HG03159 (cell line): ENCODE measurements around the gene MLC1.

Experiments
- ATAC-seq: cut with Tn5 transposase; IDR thresholded peaks from one replicate; pipeline ENCODE4 v1.9.1; 2021; ENCODE audit warnings: mild to moderate bottlenecking, moderate library complexity; ENCODE audit not compliant: unreplicated experiment

Gene MLC1

DNA sequence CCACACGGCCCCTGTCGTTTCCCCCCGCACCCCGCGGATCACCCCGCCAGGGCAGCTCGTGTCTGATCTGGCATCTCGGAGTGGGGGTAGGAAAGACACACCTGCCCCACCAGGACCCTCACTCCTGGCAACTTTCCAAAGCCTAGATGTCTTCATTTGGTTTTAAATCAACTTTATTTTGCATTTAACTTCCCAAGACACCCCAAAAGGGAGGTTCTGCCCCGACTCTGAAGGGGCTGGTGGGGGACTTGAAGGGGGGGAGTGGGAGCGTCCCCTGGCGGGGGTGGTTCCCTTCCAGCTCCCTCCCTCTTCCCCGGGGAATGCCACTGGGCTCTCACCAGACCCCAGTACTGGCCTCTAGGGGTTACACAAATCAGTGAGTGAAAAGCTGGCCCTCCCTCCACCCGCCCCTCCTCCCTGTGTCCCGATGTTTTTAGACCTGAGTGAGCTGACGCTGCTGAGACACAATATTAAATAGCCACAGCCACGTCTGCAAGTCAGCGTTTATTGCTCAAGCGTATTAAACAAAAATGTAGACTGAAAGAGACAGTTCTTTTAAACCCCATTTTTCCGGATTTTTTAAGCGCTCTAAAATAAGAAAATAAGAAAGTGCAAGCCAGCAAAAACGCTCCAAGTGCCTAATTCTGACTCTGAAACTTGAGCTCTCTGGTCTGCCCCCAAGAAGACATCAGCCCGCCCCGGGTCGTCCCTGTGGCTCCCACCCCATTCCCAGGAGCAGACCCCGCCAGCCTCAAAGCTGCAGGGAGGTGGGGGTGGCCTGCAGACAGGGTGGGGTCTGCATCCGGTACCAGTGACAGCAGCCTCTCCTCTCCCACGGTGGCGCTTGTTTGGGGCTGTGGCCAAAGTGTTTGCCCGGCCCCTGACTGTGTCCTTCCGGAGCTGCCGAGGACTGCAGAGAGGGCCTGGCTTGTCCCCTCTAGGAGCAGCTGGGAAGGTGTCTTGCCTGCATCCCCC, 26.0 kb downstream of the MLC1 start:
- no peak for ATAC-seq

GRCh38 chr22:50058061-50058905, 26.9 kb downstream of the MLC1 start, which contains the start of gene TTLL8:
TTLL8 (minus strand) TSS chr22:50058298.
- ATAC-seq: no peak

GRCh38 chr22:50057278-50058060, 27.8 kb downstream of the MLC1 start:
- ATAC-seq: no peak

DNA sequence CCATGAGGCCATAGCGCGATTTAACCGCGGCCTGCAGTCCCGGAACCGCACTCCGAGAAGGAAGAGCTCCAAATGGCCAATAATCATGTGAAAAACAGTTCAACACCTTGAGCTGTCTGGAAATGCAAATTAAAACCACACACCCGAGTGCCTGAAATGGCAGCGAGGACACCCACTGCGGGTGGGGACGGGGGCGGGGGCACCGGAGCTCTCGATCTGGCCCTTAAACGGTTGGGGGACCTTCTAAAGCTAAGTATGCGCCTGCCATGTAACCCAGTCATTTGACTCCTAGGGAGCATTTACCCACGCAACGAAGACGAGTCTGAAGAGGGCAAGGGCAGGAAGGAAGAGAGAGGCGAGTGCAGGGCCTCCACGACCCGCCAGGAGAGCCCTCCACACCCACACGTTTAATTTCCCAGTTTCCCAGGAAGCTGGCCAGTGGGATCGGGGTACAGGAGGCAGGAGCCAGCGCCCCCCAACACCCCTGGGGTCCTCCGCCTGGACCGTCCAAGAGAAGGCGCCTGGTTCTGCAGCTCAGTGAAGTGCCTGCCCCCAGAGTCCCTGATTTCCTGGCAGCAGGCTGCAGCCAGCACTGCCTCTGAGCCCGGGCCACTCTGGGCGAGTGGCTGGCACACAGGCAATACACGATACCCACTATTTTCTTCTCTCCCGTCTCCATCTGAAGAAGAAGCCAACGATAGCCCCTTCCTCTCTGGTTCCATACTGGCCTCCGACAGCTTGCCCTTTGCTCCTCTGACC, 28.8 kb downstream of the MLC1 start:
- ATAC-seq: no peak

- no peak for ATAC-seq
These were observed 31.4 kb downstream of the MLC1 start for GRCh38 chr22:50053861-50054260.

- ATAC-seq: no peak
These were observed 33.3 kb downstream of the MLC1 start for GRCh38 chr22:50051930-50052329.

- no peak for ATAC-seq
These were observed 35.7 kb downstream of the MLC1 start for GRCh38 chr22:50049299-50050195.

DNA sequence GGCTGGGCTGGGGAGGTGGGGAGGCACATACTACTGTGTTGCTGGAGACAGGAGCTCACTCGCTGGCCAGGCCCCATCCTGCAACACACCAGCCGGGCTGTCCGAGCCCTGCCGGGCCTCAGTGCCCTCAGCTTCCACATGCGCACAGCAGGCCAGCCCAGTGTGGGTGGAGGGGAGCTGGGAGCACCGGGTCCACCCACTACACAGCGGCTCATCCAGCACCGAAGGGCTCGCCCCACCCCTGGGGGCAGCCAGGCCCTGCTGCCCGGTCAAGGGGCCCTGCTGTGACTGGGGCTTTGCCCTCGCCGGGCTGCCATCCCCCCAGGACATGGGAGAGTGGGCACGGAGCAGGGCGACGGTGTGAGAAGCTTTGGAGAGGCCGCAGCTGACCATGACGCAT, 36.4 kb downstream of the MLC1 start:
- ATAC-seq: no peak

GRCh38 chr22:50048061-50048765, 37.0 kb downstream of the MLC1 start:
- ATAC-seq: no peak

DNA sequence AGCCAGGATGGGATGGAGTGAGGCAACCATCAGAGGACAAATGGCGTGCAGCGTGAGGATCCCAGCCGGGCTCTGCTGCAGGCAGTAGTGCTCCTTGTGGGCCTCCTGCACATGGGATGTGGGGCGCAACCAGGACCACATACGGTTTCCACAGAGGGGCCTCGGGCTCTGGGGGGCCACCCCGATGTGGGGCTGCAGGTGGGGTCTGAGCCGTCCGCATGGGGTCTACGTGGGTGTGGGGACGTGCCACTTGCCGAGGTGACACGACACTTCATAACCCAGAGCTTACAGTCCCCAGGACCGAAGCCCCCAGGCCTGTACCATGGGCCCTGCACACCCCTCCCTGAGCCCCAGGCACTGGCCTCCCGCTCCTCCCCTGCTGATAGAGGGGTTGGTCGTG, 37.9 kb downstream of the MLC1 start:
- no peak for ATAC-seq

DNA sequence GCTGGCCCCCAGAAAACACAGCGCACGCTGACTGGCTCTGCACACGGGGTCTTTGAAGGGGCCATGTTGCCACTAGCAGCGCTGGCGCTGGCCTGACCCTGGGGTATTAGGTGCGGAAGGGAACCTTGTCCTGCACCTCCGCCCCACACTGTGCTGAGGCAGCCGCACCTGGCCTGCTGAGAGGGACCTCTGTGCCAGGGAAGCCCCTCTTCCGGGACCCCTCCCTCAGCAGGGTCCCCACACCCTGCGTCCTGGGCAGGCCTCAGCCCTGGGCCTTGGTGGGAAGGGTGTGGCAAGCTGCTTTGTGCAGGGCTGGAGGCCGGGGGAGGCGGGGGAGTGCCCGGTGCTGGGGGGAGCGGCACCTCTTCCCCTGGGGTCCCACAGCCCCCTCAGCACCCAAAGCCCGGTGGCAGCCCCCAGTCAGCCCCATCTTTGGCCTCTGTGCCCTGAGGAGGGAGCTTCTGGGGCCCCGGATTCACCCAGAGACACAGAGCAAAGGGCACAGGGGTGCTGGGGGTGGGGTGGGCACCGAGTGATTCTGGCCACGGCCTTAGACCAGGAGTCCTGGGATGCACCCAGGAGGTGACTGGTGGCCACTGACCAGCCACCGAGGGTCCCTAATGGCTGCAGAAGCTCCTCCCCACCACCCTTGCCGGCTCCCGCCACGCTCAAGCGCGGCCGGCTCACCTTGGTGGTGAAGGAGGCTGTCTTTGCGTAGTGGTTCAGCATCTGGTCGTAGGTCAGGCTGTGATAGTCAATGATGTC, 38.6 kb downstream of the MLC1 start:
- ATAC-seq: no peak

- ATAC-seq: no peak
These were observed 39.2 kb downstream of the MLC1 start for GRCh38 chr22:50046019-50046415.

DNA sequence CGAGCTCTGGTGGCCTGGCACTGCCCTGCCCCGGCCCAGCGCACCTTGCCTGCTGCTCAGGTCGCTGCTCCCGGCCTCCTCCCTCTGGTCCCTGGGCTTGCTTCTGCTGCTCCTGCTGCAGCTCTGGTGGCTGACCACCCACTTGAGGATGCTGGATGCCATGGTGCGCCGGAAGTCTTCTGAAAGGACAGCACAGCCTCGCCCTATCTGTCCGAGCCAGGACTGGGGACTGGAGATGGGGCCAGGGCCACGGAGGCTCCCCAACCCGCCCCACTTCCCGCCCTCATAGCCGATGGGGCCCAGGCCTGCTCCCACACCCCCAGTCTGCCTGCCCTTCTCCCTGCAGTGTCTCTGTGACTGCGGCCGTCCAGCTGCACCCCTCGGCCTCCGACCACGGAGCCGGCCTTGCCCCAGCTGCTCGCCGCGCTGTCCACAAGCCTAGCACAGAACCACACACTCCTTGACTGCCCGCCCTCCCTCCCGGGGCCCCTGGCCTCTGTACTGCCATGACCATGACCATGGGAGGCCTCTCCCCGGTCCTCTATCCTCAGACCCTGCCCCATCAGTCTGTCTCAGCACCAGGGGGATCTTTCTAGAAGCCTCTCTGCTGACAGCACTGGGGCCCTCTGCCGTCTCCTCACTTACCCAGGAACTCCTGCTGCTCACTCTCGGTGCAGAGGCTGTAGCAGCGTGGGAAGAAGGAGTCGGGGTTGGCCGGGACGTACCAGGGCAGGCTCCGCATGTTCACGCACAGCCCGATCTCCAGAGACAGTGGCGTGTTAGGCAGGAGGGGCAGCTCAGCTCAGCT, 39.8 kb downstream of the MLC1 start:
- no peak for ATAC-seq

GRCh38 chr22:50044485-50045118, 40.6 kb downstream of the MLC1 start:
- no peak for ATAC-seq

GRCh38 chr22:50041361-50042065, 43.7 kb downstream of the MLC1 start:
- no peak for ATAC-seq

DNA sequence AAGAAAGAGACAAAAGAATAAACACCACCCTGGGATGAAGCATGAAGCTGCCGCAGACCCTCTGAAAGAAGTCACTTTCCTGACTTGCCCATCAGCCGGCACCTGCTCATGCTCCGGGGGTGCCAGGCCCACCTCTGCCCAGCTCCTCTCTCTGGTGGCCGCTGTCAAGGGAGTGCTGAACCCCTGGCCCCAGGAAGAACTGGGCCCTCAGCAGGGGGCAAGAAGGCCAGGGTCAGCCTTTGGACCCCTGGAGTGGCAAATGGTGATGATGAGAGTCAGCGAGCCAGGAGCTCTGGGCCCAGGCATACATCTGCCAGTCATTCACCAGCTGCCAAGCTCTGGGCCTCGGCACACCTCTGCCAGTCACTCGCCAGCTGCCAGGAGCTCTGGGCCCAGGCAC, 44.5 kb downstream of the MLC1 start:
- ATAC-seq: no peak
